Daoy (cell line): ENCODE results near the gene FOXP4. TPM values are rescaled to one million over a fixed set of nuclear protein-coding genes. Genes with fewer than 3 reads are reported as not detected.

Experiments
- DNase-seq: peaks from one replicate; pipeline ENCODE4 v3.0.0-alpha.2; 2015; ENCODE audit warnings: low read depth
- total RNA-seq: library from RNA; depleted of rRNA; stranded (reverse); fragments of >200 nt; shearing (Covaris generic); gene quantifications from 2 replicates; pipeline ENCODE4 v1.2.3, GENCODE V29; 2014

Gene FOXP4
- total RNA-seq, 1 experiment from 2014 or later = 3.7 TPM

GRCh38 chr6:41624621-41625380 is 78.6 kb downstream of the FOXP4 start:
- DNase-seq = no peak

- no peak for DNase-seq
Measured at GRCh38 chr6:41625442-41625841, 79.3 kb downstream of the FOXP4 start.

- no peak for DNase-seq
Measured at GRCh38 chr6:41626022-41626421, 79.8 kb downstream of the FOXP4 start.

GRCh38 chr6:41626917-41627316 is 80.7 kb downstream of the FOXP4 start:
- no peak for DNase-seq

- no peak for DNase-seq
Measured at GRCh38 chr6:41629128-41629527, 82.9 kb downstream of the FOXP4 start.

- no peak for DNase-seq
Measured at GRCh38 chr6:41630069-41630468, 83.9 kb downstream of the FOXP4 start.

GRCh38 chr6:41630946-41631345 is 84.8 kb downstream of the FOXP4 start:
- DNase-seq = no peak

- DNase-seq = no peak
Measured at GRCh38 chr6:41633056-41633634, 87.0 kb downstream of the FOXP4 start.

- DNase-seq = peak; percentile 59
Measured at GRCh38 chr6:41634657-41635056, 88.5 kb downstream of the FOXP4 start.

- DNase-seq = no peak
Measured at GRCh38 chr6:41635365-41635764, 89.2 kb downstream of the FOXP4 start.

GRCh38 chr6:41636833-41637193 is 90.6 kb downstream of the FOXP4 start:
- peak; percentile 81 for DNase-seq

- peak; percentile 47 for DNase-seq
Measured at GRCh38 chr6:41637194-41638001, 91.2 kb downstream of the FOXP4 start.

GRCh38 chr6:41638002-41638934 is 92.1 kb downstream of the FOXP4 start, which contains the start of gene MDFI:
Gene MDFI, plus strand, starts transcription at chr6:41638468. Its CDS starts 282 bp downstream, at chr6:41638750.
- peak; percentile 37 for DNase-seq

- no peak for DNase-seq
Measured at GRCh38 chr6:41638935-41639808, 93.0 kb downstream of the FOXP4 start.

GRCh38 chr6:41639809-41640371 is 93.7 kb downstream of the FOXP4 start:
- peak; percentile 27 for DNase-seq

- DNase-seq = peak; percentile 46
Measured at GRCh38 chr6:41640426-41640825, 94.2 kb downstream of the FOXP4 start.

GRCh38 chr6:41641352-41641925 is 95.3 kb downstream of the FOXP4 start:
- no peak for DNase-seq

- no peak for DNase-seq
Measured at GRCh38 chr6:41642090-41642959, 96.1 kb downstream of the FOXP4 start.
